Activated CD8-positive, alpha-beta T cell treated with anti-CD3 and anti-CD28 coated beads for 36 hours (primary cell): Measurements from ENCODE around the gene TSC22D1. TPM values are rescaled to one million over a fixed set of nuclear protein-coding genes. Genes with fewer than 3 reads are reported as not detected.

Experiments
- ATAC-seq: fragments of 200-7000 bp; cut with Tn5 transposase; one replicate; pipeline ENCODE4 v1.10.0; 2021; ENCODE audit warnings: mild to moderate bottlenecking, moderate library complexity
- CTCF ChIA-PET: fragments of 350-600 bp; sonication (Branson Sonifier 250); formaldehyde crosslinking; loops from one replicate; lab custom pipeline; 2021; ENCODE audit warnings: antibody characterized with exemption; lab: Charles Lee
- POLR2A ChIA-PET: fragments of 350-600 bp; sonication (Branson Sonifier 250); formaldehyde crosslinking; loops from one replicate; lab custom pipeline; 2021; ENCODE audit warnings: antibody characterized with exemption; lab: Charles Lee
- DNase-seq: peaks from one replicate; pipeline ENCODE4 v3.0.0-alpha.2; 2020
- H3K27ac Mint-ChIP-seq: one replicate; pipeline ENCODE4 v1.8.0; 2021; ENCODE audit warnings: mild to moderate bottlenecking, mixed read lengths
- H3K27me3 Mint-ChIP-seq: one replicate; pipeline ENCODE4 v1.8.0; 2021; ENCODE audit warnings: mixed read lengths
- H3K36me3 Mint-ChIP-seq: one replicate; pipeline ENCODE4 v1.8.0; 2021; ENCODE audit warnings: low read depth, mixed read lengths
- H3K4me1 Mint-ChIP-seq: one replicate; pipeline ENCODE4 v1.8.0; 2021; ENCODE audit warnings: low read depth, mixed read lengths
- H3K4me3 Mint-ChIP-seq: one replicate; pipeline ENCODE4 v1.8.0; 2021; ENCODE audit warnings: mild to moderate bottlenecking, moderate library complexity, mixed read lengths
- H3K9me3 Mint-ChIP-seq: one replicate; pipeline ENCODE4 v1.8.0; 2021; ENCODE audit warnings: mixed read lengths
- intact Hi-C: fragments of 100-400 bp; cut with micrococcal nuclease; formaldehyde crosslinking; loops from one replicate; pipeline ENCODE4 v1.10.0; 2022
- total RNA-seq, 2 experiments: library from RNA; stranded (reverse); gene quantifications; one replicate each; pipeline ENCODE4 v1.2.3, GENCODE V29; 2021
- TF ChIP-seq, protein P1 (sequence below): fragments of 200-600 bp; IDR thresholded peaks from one replicate; pipeline ENCODE4 v1.8.0; 2022; ENCODE audit warnings: antibody characterized with exemption, mild to moderate bottlenecking

TSC22D1 gene
- total RNA-seq, 2 experiments from 2014 or later = 7.6 to 9.6 TPM

DNA sequence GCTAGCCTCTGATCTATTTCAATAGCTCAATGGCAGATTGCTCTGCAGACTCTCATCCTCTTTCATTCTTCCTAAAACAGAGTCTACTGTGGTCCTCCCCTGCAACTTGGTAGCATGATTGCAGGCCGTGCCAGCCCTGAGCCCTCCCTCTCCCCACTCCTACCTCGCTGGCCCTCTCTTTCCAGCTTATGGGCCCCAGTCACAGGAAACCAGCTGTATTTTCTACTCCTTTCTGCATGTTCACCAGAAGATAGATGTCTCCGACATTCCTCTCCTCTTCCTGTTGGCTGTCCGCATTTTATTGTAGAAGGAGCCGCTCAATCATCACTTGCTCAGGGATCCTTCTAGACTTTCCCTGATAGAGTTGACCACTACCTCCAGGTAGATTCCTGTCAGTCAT is 152.3 kb downstream of the TSC22D1 start:
- TF ChIP-seq, protein P1, sequence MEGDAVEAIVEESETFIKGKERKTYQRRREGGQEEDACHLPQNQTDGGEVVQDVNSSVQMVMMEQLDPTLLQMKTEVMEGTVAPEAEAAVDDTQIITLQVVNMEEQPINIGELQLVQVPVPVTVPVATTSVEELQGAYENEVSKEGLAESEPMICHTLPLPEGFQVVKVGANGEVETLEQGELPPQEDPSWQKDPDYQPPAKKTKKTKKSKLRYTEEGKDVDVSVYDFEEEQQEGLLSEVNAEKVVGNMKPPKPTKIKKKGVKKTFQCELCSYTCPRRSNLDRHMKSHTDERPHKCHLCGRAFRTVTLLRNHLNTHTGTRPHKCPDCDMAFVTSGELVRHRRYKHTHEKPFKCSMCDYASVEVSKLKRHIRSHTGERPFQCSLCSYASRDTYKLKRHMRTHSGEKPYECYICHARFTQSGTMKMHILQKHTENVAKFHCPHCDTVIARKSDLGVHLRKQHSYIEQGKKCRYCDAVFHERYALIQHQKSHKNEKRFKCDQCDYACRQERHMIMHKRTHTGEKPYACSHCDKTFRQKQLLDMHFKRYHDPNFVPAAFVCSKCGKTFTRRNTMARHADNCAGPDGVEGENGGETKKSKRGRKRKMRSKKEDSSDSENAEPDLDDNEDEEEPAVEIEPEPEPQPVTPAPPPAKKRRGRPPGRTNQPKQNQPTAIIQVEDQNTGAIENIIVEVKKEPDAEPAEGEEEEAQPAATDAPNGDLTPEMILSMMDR = no peak
- Mint-ChIP-seq H3K27ac (no peak overlapping the region), H3K36me3 (no peaks in the 10 kb centered on the region), H3K4me1 (no peaks in the 10 kb centered on the region), H3K9me3 (no peaks in the 10 kb centered on the region), H3K4me3 (no peak overlapping the region), H3K27me3 (peaks cover 9% of the 10 kb centered on the region)
- ChIA-PET POLR2A (no interaction called here), CTCF (interaction anchor here (0.8 kb wide), 1 partner anchor 519 kb away, joined by 3 read pairs; no protein-coding TSS in a partner anchor)
- ATAC-seq (no peak), DNase-seq (no peak)
- intact Hi-C loops = no loop called here

DNA sequence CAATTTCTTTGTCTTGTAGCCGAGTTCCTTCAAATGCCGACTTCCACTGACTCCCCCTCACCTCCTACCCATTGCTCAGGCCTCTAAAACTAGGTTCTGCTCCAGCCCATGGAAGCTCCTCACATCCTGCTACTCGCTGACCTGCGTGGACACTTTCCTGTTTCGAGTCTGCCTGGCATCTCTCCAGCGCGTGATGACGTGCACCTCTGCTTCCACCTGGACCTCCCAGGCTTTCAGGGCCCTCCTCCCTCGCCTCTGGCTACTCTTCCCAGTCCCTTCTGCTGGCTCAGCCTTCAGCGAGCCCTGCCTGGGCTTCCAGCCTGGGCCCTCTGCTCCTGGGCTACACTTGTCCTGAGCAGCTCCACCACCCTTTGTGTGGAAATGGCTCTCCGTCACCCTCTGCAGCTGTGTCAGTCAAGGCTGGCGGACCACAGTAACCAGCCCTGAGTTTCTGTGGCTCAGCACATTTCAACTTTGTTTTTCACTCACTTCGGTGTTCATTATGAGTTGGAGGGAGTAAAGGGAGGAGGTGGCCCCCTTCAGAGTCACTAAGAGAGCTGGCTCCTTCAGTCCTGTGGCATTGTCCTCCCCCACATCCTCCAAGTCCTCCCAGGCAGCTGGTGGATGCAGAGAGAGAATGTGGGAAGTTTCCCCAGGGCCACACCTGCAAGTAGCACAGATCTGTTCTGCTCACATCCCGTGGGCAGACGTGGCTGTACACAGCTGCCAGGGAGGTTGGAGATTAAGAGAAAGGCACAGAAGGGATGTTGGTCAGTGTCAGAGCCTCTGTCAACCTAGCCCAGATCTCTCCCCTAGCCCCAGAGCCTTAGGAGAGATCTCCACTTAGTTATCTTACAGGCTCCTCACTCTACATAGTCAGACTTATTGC is 153.1 kb downstream of the TSC22D1 start:
- Mint-ChIP-seq H3K9me3 (no peaks in the 10 kb centered on the region), H3K27ac (no peak overlapping the region), H3K4me1 (no peaks in the 10 kb centered on the region), H3K36me3 (no peaks in the 10 kb centered on the region), H3K4me3 (no peak overlapping the region), H3K27me3 (peaks cover 9% of the 10 kb centered on the region)
- intact Hi-C loops = no loop called here
- ChIA-PET CTCF (interaction anchor here (0.8 kb wide), 1 partner anchor 518 kb away, joined by 3 read pairs; no protein-coding TSS in a partner anchor), POLR2A (no interaction called here)
- DNase-seq = no peak
- TF ChIP-seq, protein P1 = no peak
- ATAC-seq = no peak

DNA sequence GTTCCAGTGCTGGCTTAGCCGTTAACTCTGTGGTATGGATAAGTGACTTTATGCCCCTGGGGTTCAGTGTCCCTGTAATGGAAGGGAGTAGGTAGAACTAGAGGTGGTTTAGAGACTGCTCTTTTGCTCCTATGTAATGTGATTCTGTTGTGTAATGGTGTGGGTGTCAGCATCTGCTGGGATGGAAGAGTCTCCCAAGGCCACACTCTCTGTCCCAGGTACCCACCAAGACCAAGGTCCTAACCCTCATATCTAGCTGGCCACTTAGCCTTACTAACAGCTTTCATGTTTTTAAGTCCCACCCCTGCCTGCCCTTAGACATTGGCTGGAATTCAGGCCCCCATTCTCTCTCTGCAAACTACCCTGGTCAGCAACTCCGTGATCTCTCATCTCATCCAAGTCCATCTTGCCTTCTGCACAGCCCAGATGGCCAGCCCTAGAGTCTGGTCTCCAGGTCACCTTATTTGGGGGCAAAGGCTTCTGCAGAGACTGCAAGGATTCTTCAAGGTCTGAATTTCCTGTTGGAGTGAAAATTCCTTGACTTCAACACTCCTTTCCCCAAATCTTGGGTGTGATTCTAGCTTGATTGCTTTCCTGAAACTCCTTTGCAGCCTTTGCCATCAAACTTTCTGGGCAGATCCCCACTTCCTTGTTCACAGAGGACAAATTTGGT is 154.1 kb downstream of the TSC22D1 start:
- no peak for DNase-seq
- ChIA-PET POLR2A (no interaction called here), CTCF (no interaction called here)
- no peaks in the 10 kb centered on the region for H3K9me3 Mint-ChIP-seq
- peaks cover 9% of the 10 kb centered on the region for H3K27me3 Mint-ChIP-seq
- no peaks in the 10 kb centered on the region for H3K4me1 Mint-ChIP-seq
- no peaks in the 10 kb centered on the region for H3K36me3 Mint-ChIP-seq
- H3K27ac Mint-ChIP-seq = no peak overlapping the region
- intact Hi-C loops = no loop called here
- ATAC-seq = no peak
- no peak overlapping the region for H3K4me3 Mint-ChIP-seq
- TF ChIP-seq, protein P1 = no peak

DNA sequence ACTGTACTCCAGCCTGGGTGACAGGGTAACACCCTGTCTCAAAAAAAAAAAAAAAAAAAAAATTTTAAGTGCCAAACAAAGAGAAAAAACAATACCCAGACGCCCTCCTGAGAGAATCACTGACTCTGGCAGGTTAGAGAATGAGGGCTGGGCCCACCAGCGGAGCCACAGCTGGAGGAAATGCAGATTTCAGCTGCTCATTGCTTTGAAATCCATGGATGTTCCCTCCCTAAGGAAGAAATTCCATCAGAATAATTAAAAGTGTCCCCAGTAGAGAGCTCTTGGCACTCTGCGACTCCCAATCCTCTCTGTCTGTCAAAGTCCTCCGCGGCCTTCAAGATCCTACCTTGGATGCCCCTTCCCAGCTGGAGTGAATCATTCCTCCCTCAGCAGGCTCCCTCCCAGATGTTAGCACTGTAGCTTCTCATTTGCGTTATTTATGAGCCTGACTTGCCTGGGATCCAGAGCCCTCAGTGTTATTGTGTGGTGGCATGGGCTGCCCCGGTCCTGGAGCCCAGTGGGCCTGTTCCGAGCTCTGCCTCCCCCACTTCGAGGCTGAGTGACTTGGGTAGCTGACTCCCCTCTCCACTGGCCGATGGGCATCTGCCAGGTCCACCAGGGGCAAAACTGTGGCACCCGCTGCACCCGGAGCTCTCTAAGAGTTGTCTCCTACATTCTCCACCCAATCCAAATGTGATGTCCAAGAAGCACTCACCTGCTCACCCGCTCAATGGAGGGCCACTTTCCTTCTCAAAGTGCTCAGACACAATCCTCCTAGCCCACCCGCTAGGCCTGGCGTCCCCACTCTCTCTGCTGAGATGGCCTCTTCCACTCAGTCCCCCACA is 155.5 kb downstream of the TSC22D1 start:
- no peak for ATAC-seq
- intact Hi-C loops = no loop called here
- no peaks in the 10 kb centered on the region for H3K9me3 Mint-ChIP-seq
- no peak overlapping the region for H3K4me3 Mint-ChIP-seq
- POLR2A ChIA-PET = interaction anchor here (0.7 kb wide), 1 partner anchor 285 kb away, joined by 3 read pairs; no protein-coding TSS in a partner anchor
- no peaks in the 10 kb centered on the region for H3K4me1 Mint-ChIP-seq
- DNase-seq = no peak
- CTCF ChIA-PET = interaction anchor here (1.2 kb wide), 2 partner anchors 15 to 376 kb away, joined by 3 read pairs; no protein-coding TSS in a partner anchor
- TF ChIP-seq, protein P1 = no peak
- H3K27me3 Mint-ChIP-seq = peaks cover 9% of the 10 kb centered on the region
- H3K27ac Mint-ChIP-seq = no peak overlapping the region
- H3K36me3 Mint-ChIP-seq = no peaks in the 10 kb centered on the region
